Fibroblast of lung (primary cell): ENCODE results near the gene TOR1AIP2. TPM values are rescaled to one million over a fixed set of nuclear protein-coding genes. Genes with fewer than 3 reads are reported as not detected.

Experiments
- DNase-seq, 2 donors: peaks; one replicate each; pipeline versions ENCODE4 v3.0.0 to v3.0.0-alpha.2; 2010; ENCODE audit warnings: low read depth in 2 of 2
- H2AFZ ChIP-seq: 2 replicates; pipeline ENCODE4 v1.5.1; 2012; ENCODE audit warnings: low read length, control low read depth, inconsistent platforms
- H3K27ac ChIP-seq: 2 replicates; pipeline ENCODE4 v1.5.1; 2011; ENCODE audit warnings: low read length, control low read depth; ENCODE audit not compliant: insufficient read depth
- H3K27me3 ChIP-seq: 2 replicates; pipeline ENCODE4 v1.5.1; 2011; ENCODE audit warnings: mild to moderate bottlenecking, low read length; ENCODE audit not compliant: control insufficient read depth, insufficient read depth
- H3K36me3 ChIP-seq: 2 replicates; pipeline ENCODE4 v1.5.1; 2011; ENCODE audit warnings: low read length; ENCODE audit not compliant: control insufficient read depth, insufficient read depth
- H3K4me1 ChIP-seq: 2 replicates; pipeline ENCODE4 v1.5.1; 2011; ENCODE audit warnings: low read length; ENCODE audit not compliant: control insufficient read depth, insufficient read depth; ENCODE audit errors: extremely low read depth
- H3K4me2 ChIP-seq: 2 replicates; pipeline ENCODE4 v1.5.1; 2011; ENCODE audit warnings: low read length, control low read depth; ENCODE audit not compliant: insufficient read depth; ENCODE audit errors: extremely low read depth
- H3K4me3 ChIP-seq, 4 experiments: fragments of 200-600 bp in 1 of 4; sonication (generic) in 1 of 4; replicated peaks in 1 of 4; 2 replicates each; pipeline ENCODE4 v1.5.1; 2011 to 2016; ENCODE audit warnings: low read length in 4 of 4, low read depth in 3 of 4, mild to moderate bottlenecking in 3 of 4, control low read depth in 2 of 4, inconsistent platforms in 1 of 4, mixed read lengths in 1 of 4; ENCODE audit not compliant: insufficient read depth in 1 of 4; ENCODE audit errors: control extremely low read depth in 1 of 4
- H3K79me2 ChIP-seq: 2 replicates; pipeline ENCODE4 v1.5.1; 2012; ENCODE audit warnings: mild to moderate bottlenecking, low read length, inconsistent platforms; ENCODE audit not compliant: control insufficient read depth, insufficient read depth
- H3K9ac ChIP-seq: 2 replicates; pipeline ENCODE4 v1.5.1; 2011; ENCODE audit warnings: mild to moderate bottlenecking, low read length, control low read depth; ENCODE audit not compliant: insufficient read depth
- H3K9me3 ChIP-seq: 2 replicates; pipeline ENCODE4 v1.5.1; 2012; ENCODE audit warnings: low read depth, low read length; ENCODE audit not compliant: control insufficient read depth, insufficient read depth
- H4K20me1 ChIP-seq: 2 replicates; pipeline ENCODE4 v1.5.1; 2011; ENCODE audit warnings: low read length; ENCODE audit not compliant: control insufficient read depth, insufficient read depth; ENCODE audit errors: extremely low read depth
- CTCF ChIP-seq, 2 donors: IDR thresholded peaks in 1 of 2; conservative IDR thresholded peaks in 1 of 2; 1 replicate in 1 of 2; 2 replicates in 1 of 2; pipeline ENCODE4 v1.5.1; 2011 to 2012; ENCODE audit warnings: low read length in 2 of 2, control low read depth in 1 of 2, inconsistent platforms in 1 of 2, low read depth in 1 of 2, mild to moderate bottlenecking in 1 of 2
- EZH2 ChIP-seq: IDR thresholded peaks from 2 replicates; pipeline ENCODE4 v1.5.1; 2012; ENCODE audit warnings: low read length, control low read depth, mild to moderate bottlenecking; ENCODE audit errors: missing control alignments
- polyA plus RNA-seq, 2 donors: library from polyadenylated mRNA; depleted of rRNA in 1 of 2; stranded (reverse) in 1 of 2; unstranded in 1 of 2; fragments of >200 nt; gene quantifications; 2 replicates each; pipeline ENCODE4 v1.2.1, GENCODE V29; 2011 to 2012; ENCODE audit warnings: missing spikeins in 1 of 2
- total RNA-seq: library from RNA; depleted of rRNA; stranded (reverse); fragments of >200 nt; gene quantifications from 2 replicates; pipeline ENCODE4 v1.2.1, GENCODE V29; 2014

TOR1AIP2 gene
- total and polyA plus RNA-seq, 2 donors (not counting 1 experiment from before 2014, with no cell fraction given): 78.9 to 81.9 TPM

GRCh38 chr1:179876300-179876715 lies 1.3 kb downstream of the TOR1AIP2 start:
- DNase-seq: peak; percentile 36 to 52
- no peak overlapping the region for H2AFZ ChIP-seq
- H3K4me3 ChIP-seq: peak overlapping the region; percentile 88 to 89 (median 88)
- H3K79me2 ChIP-seq: peaks cover 60% of the 10 kb centered on the region
- H3K27ac ChIP-seq: no peak overlapping the region
- no peak overlapping the region for H3K9ac ChIP-seq
- H3K4me1 ChIP-seq: no peaks in the 10 kb centered on the region
- H4K20me1 ChIP-seq: peaks cover 3% of the 10 kb centered on the region
- peak overlapping the region; percentile 39 for H3K4me2 ChIP-seq
- H3K36me3 ChIP-seq: peaks cover 2% of the 10 kb centered on the region
- TF ChIP-seq CTCF (conservative IDR thresholded peaks at IDR 0.05 in 1 of 2, IDR thresholded peaks at IDR 0.05 in 1 of 2; ENCODE audit: low read depth in 1 of 2, low read length in 2 of 2) (no peak), EZH2 (no peak)
- H3K9me3 ChIP-seq: no peaks in the 10 kb centered on the region
- H3K27me3 ChIP-seq: no peaks in the 10 kb centered on the region

DNA sequence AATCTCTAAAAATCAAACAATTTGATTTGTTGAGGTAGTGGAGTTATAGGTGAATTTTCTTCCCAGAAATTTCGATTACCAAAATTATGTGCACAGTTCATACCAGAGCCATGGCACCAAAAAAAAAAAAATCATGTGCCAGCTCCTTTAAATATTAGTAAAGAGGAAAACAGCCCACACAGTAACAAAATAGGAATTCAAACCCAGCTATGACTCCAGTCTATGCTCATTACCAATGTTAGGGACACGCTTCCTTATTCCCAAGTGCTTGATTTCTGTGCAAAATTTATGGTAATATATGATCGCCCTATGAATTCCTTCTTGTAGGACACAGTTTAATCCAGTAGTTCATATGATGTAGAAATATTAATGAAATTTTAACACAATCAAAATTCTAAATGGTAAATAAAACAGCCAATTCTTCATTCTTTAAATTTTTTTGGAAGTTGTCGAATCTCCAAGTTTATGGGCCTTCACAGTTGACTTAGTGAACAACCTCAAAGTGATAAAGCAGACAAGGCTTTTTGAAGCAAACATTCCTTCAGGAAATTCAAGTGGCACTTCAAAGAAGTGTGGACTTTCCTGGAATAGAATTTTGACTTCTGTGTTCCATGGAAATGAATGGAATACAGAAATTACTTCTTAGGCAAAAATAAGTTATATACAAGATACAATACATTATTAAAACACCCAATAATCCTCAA lies 1.9 kb downstream of the TOR1AIP2 start:
- Histone ChIP-seq H3K27ac (no peak overlapping the region), H3K79me2 (peaks cover 62% of the 10 kb centered on the region), H3K27me3 (no peaks in the 10 kb centered on the region), H3K9ac (no peak overlapping the region), H2AFZ (no peak overlapping the region), H3K36me3 (peaks cover 2% of the 10 kb centered on the region), H4K20me1 (peaks cover 3% of the 10 kb centered on the region), H3K4me1 (no peaks in the 10 kb centered on the region), H3K4me3 (peak overlapping the region; percentile 88 to 89 (median 88)), H3K9me3 (no peaks in the 10 kb centered on the region), H3K4me2 (peak overlapping the region; percentile 32)
- TF ChIP-seq CTCF (conservative IDR thresholded peaks at IDR 0.05 in 1 of 2, IDR thresholded peaks at IDR 0.05 in 1 of 2; ENCODE audit: low read depth in 1 of 2, low read length in 2 of 2): no peak
- no peak for TF ChIP-seq EZH2
- DNase-seq: peak in 1 of 2 donors; percentile 24

DNA sequence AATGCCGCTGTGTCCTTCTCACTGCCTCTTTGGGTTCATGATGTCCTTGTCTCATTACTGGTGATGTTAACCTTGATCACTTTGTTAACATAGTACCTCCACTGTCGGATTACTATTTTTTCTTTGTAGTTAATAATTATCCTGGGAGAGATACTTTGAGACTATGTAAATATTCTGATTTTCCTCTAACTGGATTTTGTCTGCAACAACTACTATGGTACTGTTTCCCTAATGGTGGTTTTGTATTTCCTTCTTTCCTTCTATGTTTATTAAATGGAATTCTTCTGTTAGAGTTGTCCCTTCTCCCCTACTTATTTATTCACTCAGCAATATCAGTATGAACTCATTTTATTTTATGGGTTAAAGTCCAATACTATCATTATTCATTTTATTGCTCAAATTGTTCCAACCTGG lies 4.2 kb downstream of the TOR1AIP2 start:
- Histone ChIP-seq H3K27me3 (no peaks in the 10 kb centered on the region), H3K4me2 (no peak overlapping the region), H3K4me3 (no peak overlapping the region), H3K36me3 (peaks cover 2% of the 10 kb centered on the region), H2AFZ (no peak overlapping the region), H3K9me3 (no peaks in the 10 kb centered on the region), H3K79me2 (peaks cover 70% of the 10 kb centered on the region), H4K20me1 (peaks cover 3% of the 10 kb centered on the region), H3K27ac (no peak overlapping the region), H3K9ac (no peak overlapping the region), H3K4me1 (no peaks in the 10 kb centered on the region)
- no peak for DNase-seq
- TF ChIP-seq EZH2 (no peak), CTCF (conservative IDR thresholded peaks at IDR 0.05 in 1 of 2, IDR thresholded peaks at IDR 0.05 in 1 of 2; ENCODE audit: low read depth in 1 of 2, low read length in 2 of 2) (no peak)
